IMR-90 (cell line): Measurements from ENCODE around the gene TMUB1. TPM values are rescaled to one million over a fixed set of nuclear protein-coding genes. Genes with fewer than 3 reads are reported as not detected.
A peak's percentile ranks its signal among the peaks of the same experiment; 100 is the strongest.

ENCODE experiments used
- ATAC-seq: fragments of 200-7000 bp; cut with Tn5 transposase; 2 replicates; pipeline ENCODE4 v1.9.1; 2020; ENCODE audit warnings: low read depth, mild to moderate bottlenecking, moderate library complexity
- BruUV-seq: library from RNA; stranded (reverse); fragments of 400-500 nt; replicated peaks from 2 replicates; lab custom pipeline; 2021; lab: Mats Ljungman, UMichigan
- CTCF ChIA-PET: fragments of 300-600 bp; formaldehyde crosslinking; extraction: SDS; loops from one replicate; lab custom pipeline; 2021; ENCODE audit warnings: antibody characterized with exemption; lab: Yijun Ruan, JAX
- POLR2A ChIA-PET: fragments of 300-600 bp; sonication (Branson Sonifier 250); formaldehyde crosslinking; loops from one replicate; lab custom pipeline; 2022; ENCODE audit warnings: antibody characterized with exemption; ENCODE audit not compliant: unreplicated experiment; lab: Charles Lee
- DNase-seq: peaks from one replicate; pipeline ENCODE4 v3.0.0; 2013
- H2AFZ ChIP-seq: replicated peaks from 2 replicates; pipeline ENCODE3; 2013; ENCODE audit warnings: low read length, mild to moderate bottlenecking; ENCODE audit not compliant: poor library complexity
- H2AK5ac ChIP-seq: 2 replicates; pipeline ENCODE4 v1.6.1; 2013; ENCODE audit warnings: low read depth, low read length, inconsistent platforms
- H2AK9ac ChIP-seq: replicated peaks from 2 replicates; pipeline ENCODE3; 2013; ENCODE audit warnings: mild to moderate bottlenecking, low read depth, low read length, moderate library complexity; ENCODE audit not compliant: poor library complexity
- H2BK120ac ChIP-seq: 2 replicates; pipeline ENCODE4 v1.6.1; 2013; ENCODE audit warnings: low read depth, low read length, inconsistent platforms
- H2BK15ac ChIP-seq: 3 replicates; pipeline ENCODE4 v1.6.1; 2013; ENCODE audit warnings: low read depth, low read length, inconsistent platforms
- H2BK20ac ChIP-seq: 2 replicates; pipeline ENCODE4 v1.6.1; 2013; ENCODE audit warnings: low read depth, mild to moderate bottlenecking, inconsistent platforms, low read length, moderate library complexity
- H2BK5ac ChIP-seq: 2 replicates; pipeline ENCODE4 v1.6.1; 2013; ENCODE audit warnings: mild to moderate bottlenecking, low read depth, low read length, inconsistent platforms; ENCODE audit not compliant: poor library complexity, severe bottlenecking
- H3K14ac ChIP-seq: replicated peaks from 2 replicates; pipeline ENCODE4 v1.6.1; 2013; ENCODE audit warnings: low read depth, low read length, inconsistent platforms
- H3K18ac ChIP-seq: 2 replicates; pipeline ENCODE4 v1.6.1; 2013; ENCODE audit warnings: low read depth, low read length, control low read depth
- H3K23ac ChIP-seq: 2 replicates; pipeline ENCODE4 v1.6.1; 2013; ENCODE audit warnings: low read depth, low read length, inconsistent platforms
- H3K27ac ChIP-seq: 2 replicates; pipeline ENCODE4 v1.5.1; 2013; ENCODE audit warnings: mild to moderate bottlenecking, control low read depth, low read length; ENCODE audit not compliant: insufficient read depth
- H3K27me3 ChIP-seq: 2 replicates; pipeline ENCODE4 v1.6.1; 2013; ENCODE audit warnings: low read length; ENCODE audit not compliant: control insufficient read depth, insufficient read depth
- H3K36me3 ChIP-seq: 2 replicates; pipeline ENCODE4 v1.6.1; 2013; ENCODE audit warnings: low read length, mixed read lengths; ENCODE audit not compliant: control insufficient read depth, insufficient read depth
- H3K4ac ChIP-seq: 2 replicates; pipeline ENCODE4 v1.6.1; 2013; ENCODE audit warnings: low read depth, low read length, inconsistent platforms
- H3K4me1 ChIP-seq: 2 replicates; pipeline ENCODE4 v1.6.1; 2013; ENCODE audit warnings: low read length, mixed read lengths; ENCODE audit not compliant: control insufficient read depth, insufficient read depth
- H3K4me2 ChIP-seq: 2 replicates; pipeline ENCODE4 v1.6.1; 2013; ENCODE audit warnings: low read depth, mild to moderate bottlenecking, control low read depth, low read length, moderate library complexity
- H3K4me3 ChIP-seq: 2 replicates; pipeline ENCODE4 v1.5.1; 2013; ENCODE audit warnings: low read depth, mild to moderate bottlenecking, control low read depth, low read length, moderate library complexity; ENCODE audit not compliant: insufficient read depth
- H3K56ac ChIP-seq: 2 replicates; pipeline ENCODE4 v1.6.1; 2013; ENCODE audit warnings: low read length, inconsistent platforms; ENCODE audit not compliant: insufficient read depth; ENCODE audit errors: extremely low read depth
- H3K79me1 ChIP-seq, 2 experiments: 2 replicates each; pipeline ENCODE4 v1.6.1; 2013; ENCODE audit warnings: low read length in 2 of 2, inconsistent platforms in 1 of 2, low read depth in 1 of 2
- H3K9ac ChIP-seq: 2 replicates; pipeline ENCODE4 v1.6.1; 2013; ENCODE audit warnings: low read depth, low read length, control low read depth
- H3K9me1 ChIP-seq: 2 replicates; pipeline ENCODE4 v1.6.1; 2013; ENCODE audit warnings: low read length, inconsistent platforms; ENCODE audit not compliant: insufficient read depth
- H3K9me3 ChIP-seq: 2 replicates; pipeline ENCODE4 v1.6.1; 2013; ENCODE audit warnings: low read length; ENCODE audit not compliant: control insufficient read depth, insufficient read depth
- H4K20me1 ChIP-seq: 2 replicates; pipeline ENCODE4 v1.6.1; 2013; ENCODE audit warnings: low read length, inconsistent platforms; ENCODE audit not compliant: insufficient read depth
- H4K5ac ChIP-seq: 2 replicates; pipeline ENCODE4 v1.6.1; 2013; ENCODE audit warnings: mild to moderate bottlenecking, low read depth, low read length, control low read depth
- H4K8ac ChIP-seq, 2 experiments: 2 replicates each; pipeline ENCODE4 v1.6.1; 2013; ENCODE audit warnings: low read depth in 2 of 2, low read length in 2 of 2, control low read depth in 1 of 2, inconsistent platforms in 1 of 2
- H4K91ac ChIP-seq: 2 replicates; pipeline ENCODE4 v1.6.1; 2013; ENCODE audit warnings: low read depth, low read length, inconsistent platforms; ENCODE audit not compliant: insufficient read depth
- BHLHE40 ChIP-seq: fragments of 150-350 bp; IDR thresholded peaks from 2 replicates; pipeline ENCODE4 v1.6.1; 2016; ENCODE audit warnings: mild to moderate bottlenecking, low read depth, low read length
- ELK1 ChIP-seq: fragments of 150-350 bp; IDR thresholded peaks from 2 replicates; pipeline ENCODE4 v1.6.1; 2016; ENCODE audit warnings: low read depth, mild to moderate bottlenecking, low read length, moderate library complexity, borderline replicate concordance
- USF2 ChIP-seq: fragments of 150-350 bp; IDR thresholded peaks from 2 replicates; pipeline ENCODE4 v1.6.1; 2017; ENCODE audit warnings: mild to moderate bottlenecking, antibody characterized with exemption, low read length, low read depth
- WGBS, 2 experiments: methylation state at CpG; one replicate each; pipeline versions ENCODE4 v1.1.5 to v1.1.7; 2013; ENCODE audit warnings: missing lambda C conversion rate in 2 of 2; ENCODE audit not compliant: insufficient read length in 1 of 2; ENCODE audit errors: extremely low coverage in 2 of 2; 5-methylcytosine and 5-hydroxymethylcytosine counted together
- dilution Hi-C: fragments of 300-500 bp; cut with HindIII; formaldehyde crosslinking; loops from one replicate; pipeline ENCODE4 v1.14.3; 2018; ENCODE audit warnings: low sequenced_read_pairs; ENCODE audit not compliant: unreplicated experiment
- in situ Hi-C: fragments of 300-500 bp; cut with MboI; formaldehyde crosslinking; loops from 3 replicates; pipeline ENCODE4 v1.14.3; 2019; ENCODE audit warnings: low sequenced_read_pairs, inconsistent platforms, mixed read lengths
- intact Hi-C: fragments of 100-400 bp; cut with micrococcal nuclease; formaldehyde crosslinking; loops from 2 replicates; pipeline ENCODE4 v1.10.0; 2022
- polyA plus RNA-seq, 3 experiments: library from polyadenylated mRNA; depleted of rRNA; stranded (reverse); fragments of >200 nt; gene quantifications; 2 replicates each; pipeline ENCODE4 v1.2.3, GENCODE V29; 2012; ENCODE audit warnings: low replicate concordance in 1 of 3
- total RNA-seq: library from RNA; depleted of rRNA; stranded (reverse); fragments of >200 nt; gene quantifications from 2 replicates; pipeline ENCODE4 v1.2.3, GENCODE V29; 2012

TMUB1 gene
- total and polyA plus RNA-seq, 2 of the 4 experiments (the other 2 are of a cell fraction) = 6.8 to 29.8 TPM

GRCh38 chr7:151117565-151117964 lies 34.3 kb upstream of the TMUB1 start:
- H4K91ac ChIP-seq = no peak overlapping the region
- no TSS peak for BruUV-seq
- intact Hi-C loops (no loop called here), dilution Hi-C loops (no loop called here), in situ Hi-C loops (loop anchor here (25.0 kb wide), 1 partner anchor 330 kb away; no protein-coding TSS in a partner anchor)
- peaks cover 17 to 49% of the 10 kb centered on the region in 2 experiments for H3K79me1 ChIP-seq
- H2AFZ ChIP-seq = peak overlapping the region; percentile 19
- no peak overlapping the region for H2BK5ac ChIP-seq
- H3K9me1 ChIP-seq = peaks cover 3% of the 10 kb centered on the region
- no peak overlapping the region for H3K14ac ChIP-seq
- ATAC-seq (no peak), DNase-seq (no peak)
- no peak overlapping the region for H2AK5ac ChIP-seq
- H3K23ac ChIP-seq = no peak overlapping the region
- peaks cover 49% of the 10 kb centered on the region for H3K36me3 ChIP-seq
- ChIA-PET POLR2A (no interaction called here), CTCF (no interaction called here)
- no peak overlapping the region for H3K27ac ChIP-seq
- peaks cover 48% of the 10 kb centered on the region for H4K20me1 ChIP-seq
- no peak overlapping the region for H3K18ac ChIP-seq
- no peak overlapping the region for H3K4me3 ChIP-seq
- H3K4ac ChIP-seq = no peak overlapping the region
- H3K9me3 ChIP-seq = no peaks in the 10 kb centered on the region
- TF ChIP-seq BHLHE40 (no peak), USF2 (no peak), ELK1 (no peak)
- no peak overlapping the region for H4K5ac ChIP-seq
- no peak overlapping the region for H2BK120ac ChIP-seq
- H4K8ac ChIP-seq = no peak overlapping the region
- no peak overlapping the region for H3K56ac ChIP-seq
- no peak overlapping the region for H2BK20ac ChIP-seq
- 98% methylated on average over 7 of the region's 12 CpGs; no CpG with 5 or more reads in 1 of the 2 experiments for WGBS, 2 experiments
- H3K27me3 ChIP-seq = no peaks in the 10 kb centered on the region
- peak overlapping the region; percentile 75 for H2AK9ac ChIP-seq
- H2BK15ac ChIP-seq = no peak overlapping the region
- H3K4me1 ChIP-seq = peaks cover 16% of the 10 kb centered on the region
- no peak overlapping the region for H3K4me2 ChIP-seq
- H3K9ac ChIP-seq = no peak overlapping the region
